HepG2 (cell line): ENCODE results near the gene GNGT2. TPM values are rescaled to one million over a fixed set of nuclear protein-coding genes. Genes with fewer than 3 reads are reported as not detected.

Source experiments
- HOXD1 ChIP-seq: sonication (generic); formaldehyde crosslinking; IDR thresholded peaks from 2 replicates; pipeline ENCODE4 v1.5.0; 2020; ENCODE audit warnings: missing genetic modification reagents
- MEF2D ChIP-seq: sonication (generic); formaldehyde crosslinking; IDR thresholded peaks from 2 replicates; pipeline ENCODE4 v1.5.1; 2020; ENCODE audit warnings: mild to moderate bottlenecking, missing genetic modification reagents
- PRDM10 ChIP-seq: sonication (generic); formaldehyde crosslinking; IDR thresholded peaks from 2 replicates; pipeline ENCODE4 v1.4.0; 2020; ENCODE audit warnings: low read depth, missing genetic modification reagents
- SCMH1 ChIP-seq: sonication (generic); formaldehyde crosslinking; IDR thresholded peaks from 2 replicates; pipeline ENCODE4 v1.9.0; 2021; ENCODE audit warnings: missing genetic modification reagents, mild to moderate bottlenecking, borderline replicate concordance
- SRF ChIP-seq: IDR thresholded peaks from 2 replicates; pipeline ENCODE4 v1.6.1; 2011; ENCODE audit warnings: mild to moderate bottlenecking, low read depth, low read length, moderate library complexity
- TOPORS ChIP-seq: sonication (generic); formaldehyde crosslinking; IDR thresholded peaks from 2 replicates; pipeline ENCODE4 v1.8.0; 2023; ENCODE audit warnings: mild to moderate bottlenecking, missing genetic modification reagents
- ZEB1 ChIP-seq: IDR thresholded peaks from 2 replicates; pipeline ENCODE4 v1.6.1; 2012; ENCODE audit warnings: mild to moderate bottlenecking, low read depth, inconsistent platforms; ENCODE audit not compliant: insufficient replicate concordance
- ZNF281 ChIP-seq: sonication (generic); formaldehyde crosslinking; IDR thresholded peaks from 2 replicates; pipeline ENCODE4 v1.4.0; 2020; ENCODE audit warnings: missing genetic modification reagents, borderline replicate concordance
- ZNF333 ChIP-seq: sonication (generic); formaldehyde crosslinking; IDR thresholded peaks from 2 replicates; pipeline ENCODE4 v1.4.0; 2020; ENCODE audit warnings: mild to moderate bottlenecking, missing genetic modification reagents, borderline replicate concordance
- ZNF576 ChIP-seq: sonication (generic); formaldehyde crosslinking; IDR thresholded peaks from 2 replicates; pipeline ENCODE4 v1.4.0; 2020; ENCODE audit warnings: mild to moderate bottlenecking, missing genetic modification reagents
- ZNF800 ChIP-seq: sonication (generic); formaldehyde crosslinking; IDR thresholded peaks from 2 replicates; pipeline ENCODE4 v1.4.0; 2020; ENCODE audit warnings: missing genetic modification reagents
- polyA plus RNA-seq, 8 experiments: library from polyadenylated mRNA; depleted of rRNA in 3 of 8; stranded (reverse) in 7 of 8; unstranded in 1 of 8; fragments of >200 nt; fragmentation: Illumina TruSeq in 4 of 8; extraction: Trizol in 4 of 8; gene quantifications; 2 replicates each; pipeline versions ENCODE4 v1.2.1 to v1.2.3, GENCODE V29; 2011 to 2016; ENCODE audit warnings: low read depth in 4 of 8, missing spikeins in 1 of 8, mixed read lengths in 1 of 8; ENCODE audit not compliant: insufficient read depth in 1 of 8
- total RNA-seq, 5 experiments: library from RNA; depleted of rRNA; stranded (reverse); fragments of >200 nt; fragmentation: Illumina TruSeq; extraction: Trizol; gene quantifications; 2 replicates each; pipeline ENCODE4 v1.2.3, GENCODE V29; 2016; ENCODE audit warnings: low read depth in 1 of 5

GNGT2 gene
- total and polyA plus RNA-seq, 2 of the 13 experiments (the other 11 are each of a cell fraction or from before 2014, with no cell fraction given): not detected

- peak; percentile 95 for TF ChIP-seq ZNF800
- TF ChIP-seq ZNF333: no peak
- no peak for TF ChIP-seq MEF2D (CRISPR knock-in tag)
- no peak for TF ChIP-seq SCMH1 (CRISPR knock-in tag)
- no peak for TF ChIP-seq TOPORS (CRISPR knock-in tag)
- TF ChIP-seq ZNF281 (CRISPR knock-in tag): no peak
- no peak for TF ChIP-seq ZEB1
- TF ChIP-seq HOXD1 (CRISPR knock-in tag): no peak
- no peak for TF ChIP-seq SRF
- TF ChIP-seq ZNF576: no peak
- no peak for TF ChIP-seq PRDM10 (CRISPR knock-in tag)
Measured at GRCh38 chr17:49224198-49224996, 14.0 kb upstream of the GNGT2 start (continued).
